Mesothelial cell of epicardium (in vitro differentiated cells): ENCODE measurements around the gene ASTN1. TPM values are rescaled to one million over a fixed set of nuclear protein-coding genes. Genes with fewer than 3 reads are reported as not detected.

Source experiments
- DNase-seq, 2 experiments: peaks; one replicate each; pipeline ENCODE4 v3.0.0; 2021; ENCODE audit warnings: low spot score in 2 of 2; ENCODE audit not compliant: unreplicated experiment in 2 of 2
- H3K27ac Mint-ChIP-seq: 2 replicates; pipeline ENCODE4 v1.8.0; 2021; ENCODE audit warnings: mixed read lengths
- H3K27me3 Mint-ChIP-seq: 2 replicates; pipeline ENCODE4 v1.8.0; 2021; ENCODE audit warnings: low read depth, mixed read lengths
- H3K36me3 Mint-ChIP-seq: 2 replicates; pipeline ENCODE4 v1.8.0; 2021; ENCODE audit warnings: mixed read lengths
- H3K4me1 Mint-ChIP-seq: 2 replicates; pipeline ENCODE4 v1.8.0; 2021; ENCODE audit warnings: mixed read lengths
- H3K4me3 Mint-ChIP-seq: 2 replicates; pipeline ENCODE4 v1.8.0; 2021; ENCODE audit warnings: mild to moderate bottlenecking, moderate library complexity, mixed read lengths
- H3K9me3 Mint-ChIP-seq: 2 replicates; pipeline ENCODE4 v1.8.0; 2021; ENCODE audit warnings: mixed read lengths
- total RNA-seq: library from RNA; stranded (reverse); gene quantifications from 3 replicates; pipeline ENCODE4 v1.2.1, GENCODE V29; 2021
- TF ChIP-seq, protein P1 (sequence below): fragments of 200-600 bp; sonication (generic); IDR thresholded peaks from one replicate; pipeline ENCODE4 v1.5.0; 2021; ENCODE audit warnings: antibody characterized with exemption; ENCODE audit not compliant: unreplicated experiment

Gene ASTN1
- total RNA-seq, 1 donor from 2014 or later = 4.0 TPM

DNA sequence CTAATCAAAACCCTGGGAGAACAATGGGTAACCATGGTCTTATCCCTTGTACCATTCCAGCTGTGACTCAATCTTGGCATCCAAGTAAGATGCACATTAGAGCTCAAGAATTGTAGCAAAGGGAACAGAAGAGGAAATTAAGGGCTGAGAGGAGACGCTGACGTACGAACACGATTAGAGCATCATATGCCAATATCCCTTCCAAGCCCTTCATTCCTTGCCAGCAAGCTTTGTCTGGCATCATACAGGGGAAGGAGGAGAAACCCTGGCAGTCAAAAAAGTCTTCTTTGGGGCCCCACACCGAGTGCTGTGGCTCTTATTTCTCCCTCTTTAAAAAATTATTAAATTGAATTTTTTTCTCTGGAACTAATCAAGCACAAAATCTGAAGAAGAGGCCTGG, 120.9 kb downstream of the ASTN1 start:
- Mint-ChIP-seq H3K4me3 (no peak overlapping the region), H3K9me3 (no peaks in the 10 kb centered on the region), H3K27me3 (peaks cover 59% of the 10 kb centered on the region), H3K4me1 (no peaks in the 10 kb centered on the region), H3K27ac (no peak overlapping the region), H3K36me3 (no peaks in the 10 kb centered on the region)
- DNase-seq = no peak
- TF ChIP-seq, protein P1, sequence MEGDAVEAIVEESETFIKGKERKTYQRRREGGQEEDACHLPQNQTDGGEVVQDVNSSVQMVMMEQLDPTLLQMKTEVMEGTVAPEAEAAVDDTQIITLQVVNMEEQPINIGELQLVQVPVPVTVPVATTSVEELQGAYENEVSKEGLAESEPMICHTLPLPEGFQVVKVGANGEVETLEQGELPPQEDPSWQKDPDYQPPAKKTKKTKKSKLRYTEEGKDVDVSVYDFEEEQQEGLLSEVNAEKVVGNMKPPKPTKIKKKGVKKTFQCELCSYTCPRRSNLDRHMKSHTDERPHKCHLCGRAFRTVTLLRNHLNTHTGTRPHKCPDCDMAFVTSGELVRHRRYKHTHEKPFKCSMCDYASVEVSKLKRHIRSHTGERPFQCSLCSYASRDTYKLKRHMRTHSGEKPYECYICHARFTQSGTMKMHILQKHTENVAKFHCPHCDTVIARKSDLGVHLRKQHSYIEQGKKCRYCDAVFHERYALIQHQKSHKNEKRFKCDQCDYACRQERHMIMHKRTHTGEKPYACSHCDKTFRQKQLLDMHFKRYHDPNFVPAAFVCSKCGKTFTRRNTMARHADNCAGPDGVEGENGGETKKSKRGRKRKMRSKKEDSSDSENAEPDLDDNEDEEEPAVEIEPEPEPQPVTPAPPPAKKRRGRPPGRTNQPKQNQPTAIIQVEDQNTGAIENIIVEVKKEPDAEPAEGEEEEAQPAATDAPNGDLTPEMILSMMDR = no peak

DNA sequence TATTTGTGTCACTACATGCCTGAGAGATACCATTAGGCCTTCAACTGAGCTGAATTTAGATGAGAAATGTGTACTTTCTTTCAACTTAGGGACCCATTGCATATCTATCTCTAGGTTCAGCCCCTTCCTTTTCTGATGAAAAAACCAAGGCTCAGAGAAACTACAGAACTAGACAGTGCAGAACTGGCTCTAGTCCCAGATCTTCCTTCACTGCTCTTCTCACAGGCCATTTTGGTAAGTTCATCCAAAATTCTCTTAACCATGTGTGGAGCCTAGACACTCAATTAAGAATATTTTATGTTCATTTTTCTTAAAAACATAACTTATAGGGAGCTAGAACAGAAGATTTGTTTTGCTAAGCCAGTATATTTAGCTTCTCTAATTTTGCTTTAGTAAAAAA, 128.9 kb downstream of the ASTN1 start:
- Mint-ChIP-seq H3K4me3 (no peak overlapping the region), H3K36me3 (no peaks in the 10 kb centered on the region), H3K9me3 (no peaks in the 10 kb centered on the region), H3K4me1 (no peaks in the 10 kb centered on the region), H3K27ac (no peak overlapping the region), H3K27me3 (peaks cover 33% of the 10 kb centered on the region)
- TF ChIP-seq, protein P1 = no peak
- no peak for DNase-seq

DNA sequence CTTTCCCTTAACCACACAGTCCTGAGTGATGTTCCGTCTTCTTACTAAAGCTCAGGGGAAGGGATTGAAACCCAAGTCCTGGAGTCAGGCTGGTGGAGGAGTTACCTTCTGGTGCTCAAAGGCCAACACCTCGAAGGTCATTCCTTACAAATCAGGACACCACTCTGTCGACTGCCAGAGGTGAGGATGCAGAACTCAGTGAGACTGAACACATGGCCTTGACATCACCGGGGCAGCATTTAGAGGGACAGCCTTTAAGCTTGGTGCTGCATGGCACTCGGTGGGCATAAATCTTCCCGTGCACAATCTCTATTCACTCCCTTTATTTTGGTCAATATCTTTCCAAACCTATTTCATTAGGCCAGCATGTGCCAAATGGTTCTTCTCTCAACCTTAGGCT, 130.9 kb downstream of the ASTN1 start:
- Mint-ChIP-seq H3K27ac (no peak overlapping the region), H3K27me3 (peaks cover 37% of the 10 kb centered on the region), H3K4me1 (no peaks in the 10 kb centered on the region), H3K4me3 (no peak overlapping the region), H3K9me3 (no peaks in the 10 kb centered on the region), H3K36me3 (no peaks in the 10 kb centered on the region)
- TF ChIP-seq, protein P1 = no peak
- DNase-seq = no peak

DNA sequence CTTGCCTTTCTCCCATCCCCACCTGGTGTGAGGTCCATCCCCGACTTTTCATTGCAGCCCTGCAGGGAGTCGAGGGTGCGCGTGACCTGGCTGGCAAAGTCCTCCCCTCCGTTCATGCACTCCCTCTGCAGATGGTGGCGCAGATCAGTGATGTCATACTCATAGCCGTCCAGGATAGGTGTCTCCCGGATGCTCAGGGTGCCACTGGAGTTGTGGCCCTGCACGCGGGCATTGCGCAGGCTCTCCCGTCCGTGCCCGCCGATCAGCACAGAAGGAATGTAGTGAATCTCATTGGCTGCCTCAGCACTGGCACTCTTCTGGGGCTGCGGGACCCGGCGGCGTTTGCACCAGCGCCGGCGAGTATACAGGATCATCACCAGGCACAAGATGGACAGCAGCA, 132.1 kb downstream of the ASTN1 start:
- peaks cover 35% of the 10 kb centered on the region for H3K27me3 Mint-ChIP-seq
- no peaks in the 10 kb centered on the region for H3K9me3 Mint-ChIP-seq
- H3K4me3 Mint-ChIP-seq = no peak overlapping the region
- no peak for DNase-seq
- no peaks in the 10 kb centered on the region for H3K36me3 Mint-ChIP-seq
- H3K4me1 Mint-ChIP-seq = no peaks in the 10 kb centered on the region
- TF ChIP-seq, protein P1 = no peak
- H3K27ac Mint-ChIP-seq = no peak overlapping the region

DNA sequence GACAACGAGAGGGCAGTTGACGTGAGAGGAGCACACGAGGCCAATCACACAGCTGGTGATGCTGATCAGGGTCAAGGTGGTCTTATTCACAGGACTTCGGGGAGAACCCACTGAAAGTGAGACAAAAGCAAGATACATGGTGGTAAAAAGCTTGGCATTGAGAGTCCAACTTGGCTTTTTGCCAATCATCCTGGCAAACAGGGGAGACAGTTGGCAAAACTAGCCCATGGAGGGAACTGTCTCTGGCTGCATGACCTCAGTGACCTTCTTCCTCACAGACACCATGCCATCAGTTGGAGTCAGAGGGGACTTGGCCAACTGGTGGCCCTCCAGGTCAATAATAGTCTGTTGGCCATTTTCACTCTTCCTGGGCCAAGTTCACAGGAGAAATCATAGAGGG, 139.9 kb downstream of the ASTN1 start:
- no peaks in the 10 kb centered on the region for H3K9me3 Mint-ChIP-seq
- no peaks in the 10 kb centered on the region for H3K4me1 Mint-ChIP-seq
- H3K36me3 Mint-ChIP-seq = no peaks in the 10 kb centered on the region
- TF ChIP-seq, protein P1 = no peak
- H3K27me3 Mint-ChIP-seq = peaks cover 49% of the 10 kb centered on the region
- H3K4me3 Mint-ChIP-seq = no peak overlapping the region
- no peak overlapping the region for H3K27ac Mint-ChIP-seq
- DNase-seq = no peak

DNA sequence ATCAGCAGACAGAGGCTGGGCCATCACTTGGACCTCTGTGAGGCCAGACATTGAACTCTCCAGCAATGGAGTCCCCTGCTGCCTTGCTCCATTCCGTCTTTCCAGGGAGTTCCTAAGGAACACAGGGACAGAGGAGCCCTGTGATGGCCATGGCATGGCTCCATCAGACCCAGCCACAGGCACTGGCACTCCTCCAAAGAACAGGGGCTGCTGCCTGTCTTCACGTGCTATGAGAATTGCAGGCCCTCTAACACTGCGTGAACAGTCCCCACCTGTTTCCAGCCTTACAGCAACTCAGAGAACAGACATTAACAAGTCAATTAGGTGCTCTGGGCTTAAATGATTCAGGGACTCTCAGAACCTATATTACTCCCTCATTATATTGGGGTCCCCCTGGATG, 140.8 kb downstream of the ASTN1 start:
- no peak overlapping the region for H3K4me3 Mint-ChIP-seq
- no peaks in the 10 kb centered on the region for H3K36me3 Mint-ChIP-seq
- TF ChIP-seq, protein P1 = no peak
- H3K4me1 Mint-ChIP-seq = no peaks in the 10 kb centered on the region
- no peak overlapping the region for H3K27ac Mint-ChIP-seq
- H3K27me3 Mint-ChIP-seq = peaks cover 43% of the 10 kb centered on the region
- DNase-seq = no peak
- no peaks in the 10 kb centered on the region for H3K9me3 Mint-ChIP-seq
